Iris pigment epithelial cell (primary cell): Measurements from ENCODE around the gene CLTCL1.
"Not testable (repeated sequence)": the region's sequence is repeated elsewhere in the genome, so short reads cannot be mapped to it uniquely, and the experiment has no call there.

Experiments
- DNase-seq: peaks from one replicate; pipeline ENCODE4 v3.0.0-alpha.2; 2011; ENCODE audit warnings: low read depth

CLTCL1 gene

GRCh38 chr22:19291580-19292457, at the start of gene CLTCL1:
CLTCL1 (minus strand) TSS chr22:19291719; CDS start chr22:19291641, 78 bp downstream.
- DNase-seq, result peak; percentile 49

GRCh38 chr22:19337137-19337536, 45.6 kb upstream of the CLTCL1 start:
- no peak for DNase-seq

- no peak for DNase-seq
Observed at GRCh38 chr22:19336133-19337075, 44.9 kb upstream of the CLTCL1 start.

- DNase-seq, result no peak
Observed at GRCh38 chr22:19331975-19332374, 40.5 kb upstream of the CLTCL1 start.

- no peak for DNase-seq
Observed at GRCh38 chr22:19331474-19331873, 40.0 kb upstream of the CLTCL1 start.

- DNase-seq, result no peak
Observed at GRCh38 chr22:19330865-19331418, 39.4 kb upstream of the CLTCL1 start.

- DNase-seq, result not testable (repeated sequence)
Observed at GRCh38 chr22:19330205-19330604, 38.7 kb upstream of the CLTCL1 start.

- DNase-seq, result no peak
Observed at GRCh38 chr22:19329454-19329853, 37.9 kb upstream of the CLTCL1 start.

- DNase-seq, result peak; percentile 78
Observed at GRCh38 chr22:19325296-19325948, 33.9 kb upstream of the CLTCL1 start.

GRCh38 chr22:19323420-19323819, 31.9 kb upstream of the CLTCL1 start:
- DNase-seq, result not testable (repeated sequence)

GRCh38 chr22:19321757-19322156, 30.2 kb upstream of the CLTCL1 start:
- DNase-seq, result no peak

- DNase-seq, result not testable (repeated sequence)
Observed at GRCh38 chr22:19320136-19320535, 28.6 kb upstream of the CLTCL1 start.

- DNase-seq, result no peak
Observed at GRCh38 chr22:19319281-19319680, 27.8 kb upstream of the CLTCL1 start.

- DNase-seq, result no peak
Observed at GRCh38 chr22:19317865-19318264, 26.3 kb upstream of the CLTCL1 start.

GRCh38 chr22:19307872-19308271, 16.4 kb upstream of the CLTCL1 start:
- no peak for DNase-seq

GRCh38 chr22:19306535-19306934, 15.0 kb upstream of the CLTCL1 start:
- not testable (repeated sequence) for DNase-seq

GRCh38 chr22:19304547-19304946, 13.0 kb upstream of the CLTCL1 start:
- DNase-seq, result no peak

- DNase-seq, result no peak
Observed at GRCh38 chr22:19303785-19304184, 12.3 kb upstream of the CLTCL1 start.

GRCh38 chr22:19295733-19296132, 4.2 kb upstream of the CLTCL1 start:
- DNase-seq, result no peak

- no peak for DNase-seq
Observed at GRCh38 chr22:19292458-19293230, 1.1 kb upstream of the CLTCL1 start.

- DNase-seq, result no peak
Observed at GRCh38 chr22:19291218-19291579, 320 bp downstream of the CLTCL1 start.
